IMR-90 (cell line): ENCODE data around the gene KDM2B. TPM values are rescaled to one million over a fixed set of nuclear protein-coding genes. Genes with fewer than 3 reads are reported as not detected.

ENCODE experiments used
- ATAC-seq: fragments of 200-7000 bp; cut with Tn5 transposase; 2 replicates; pipeline ENCODE4 v1.9.1; 2020; ENCODE audit warnings: low read depth, mild to moderate bottlenecking, moderate library complexity
- BruUV-seq: library from RNA; stranded (reverse); fragments of 400-500 nt; replicated peaks from 2 replicates; lab custom pipeline; 2021; lab: Mats Ljungman, UMichigan
- CTCF ChIA-PET: fragments of 300-600 bp; formaldehyde crosslinking; extraction: SDS; loops from one replicate; lab custom pipeline; 2021; ENCODE audit warnings: antibody characterized with exemption; lab: Yijun Ruan, JAX
- POLR2A ChIA-PET: fragments of 300-600 bp; sonication (Branson Sonifier 250); formaldehyde crosslinking; loops from one replicate; lab custom pipeline; 2022; ENCODE audit warnings: antibody characterized with exemption; ENCODE audit not compliant: unreplicated experiment; lab: Charles Lee
- DNase-seq: peaks from one replicate; pipeline ENCODE4 v3.0.0; 2013
- H2AFZ ChIP-seq: replicated peaks from 2 replicates; pipeline ENCODE3; 2013; ENCODE audit warnings: low read length, mild to moderate bottlenecking; ENCODE audit not compliant: poor library complexity
- H2AK5ac ChIP-seq: 2 replicates; pipeline ENCODE4 v1.6.1; 2013; ENCODE audit warnings: low read depth, low read length, inconsistent platforms
- H2AK9ac ChIP-seq: replicated peaks from 2 replicates; pipeline ENCODE3; 2013; ENCODE audit warnings: mild to moderate bottlenecking, low read depth, low read length, moderate library complexity; ENCODE audit not compliant: poor library complexity
- H2BK120ac ChIP-seq: 2 replicates; pipeline ENCODE4 v1.6.1; 2013; ENCODE audit warnings: low read depth, low read length, inconsistent platforms
- H2BK15ac ChIP-seq: 3 replicates; pipeline ENCODE4 v1.6.1; 2013; ENCODE audit warnings: low read depth, low read length, inconsistent platforms
- H2BK20ac ChIP-seq: 2 replicates; pipeline ENCODE4 v1.6.1; 2013; ENCODE audit warnings: low read depth, mild to moderate bottlenecking, inconsistent platforms, low read length, moderate library complexity
- H2BK5ac ChIP-seq: 2 replicates; pipeline ENCODE4 v1.6.1; 2013; ENCODE audit warnings: mild to moderate bottlenecking, low read depth, low read length, inconsistent platforms; ENCODE audit not compliant: poor library complexity, severe bottlenecking
- H3K14ac ChIP-seq: replicated peaks from 2 replicates; pipeline ENCODE4 v1.6.1; 2013; ENCODE audit warnings: low read depth, low read length, inconsistent platforms
- H3K18ac ChIP-seq: 2 replicates; pipeline ENCODE4 v1.6.1; 2013; ENCODE audit warnings: low read depth, low read length, control low read depth
- H3K23ac ChIP-seq: 2 replicates; pipeline ENCODE4 v1.6.1; 2013; ENCODE audit warnings: low read depth, low read length, inconsistent platforms
- H3K27ac ChIP-seq: 2 replicates; pipeline ENCODE4 v1.5.1; 2013; ENCODE audit warnings: mild to moderate bottlenecking, control low read depth, low read length; ENCODE audit not compliant: insufficient read depth
- H3K27me3 ChIP-seq: 2 replicates; pipeline ENCODE4 v1.6.1; 2013; ENCODE audit warnings: low read length; ENCODE audit not compliant: control insufficient read depth, insufficient read depth
- H3K36me3 ChIP-seq: 2 replicates; pipeline ENCODE4 v1.6.1; 2013; ENCODE audit warnings: low read length, mixed read lengths; ENCODE audit not compliant: control insufficient read depth, insufficient read depth
- H3K4ac ChIP-seq: 2 replicates; pipeline ENCODE4 v1.6.1; 2013; ENCODE audit warnings: low read depth, low read length, inconsistent platforms
- H3K4me1 ChIP-seq: 2 replicates; pipeline ENCODE4 v1.6.1; 2013; ENCODE audit warnings: low read length, mixed read lengths; ENCODE audit not compliant: control insufficient read depth, insufficient read depth
- H3K4me2 ChIP-seq: 2 replicates; pipeline ENCODE4 v1.6.1; 2013; ENCODE audit warnings: low read depth, mild to moderate bottlenecking, control low read depth, low read length, moderate library complexity
- H3K4me3 ChIP-seq: 2 replicates; pipeline ENCODE4 v1.5.1; 2013; ENCODE audit warnings: low read depth, mild to moderate bottlenecking, control low read depth, low read length, moderate library complexity; ENCODE audit not compliant: insufficient read depth
- H3K56ac ChIP-seq: 2 replicates; pipeline ENCODE4 v1.6.1; 2013; ENCODE audit warnings: low read length, inconsistent platforms; ENCODE audit not compliant: insufficient read depth; ENCODE audit errors: extremely low read depth
- H3K79me1 ChIP-seq, 2 experiments: 2 replicates each; pipeline ENCODE4 v1.6.1; 2013; ENCODE audit warnings: low read length in 2 of 2, inconsistent platforms in 1 of 2, low read depth in 1 of 2
- H3K9ac ChIP-seq: 2 replicates; pipeline ENCODE4 v1.6.1; 2013; ENCODE audit warnings: low read depth, low read length, control low read depth
- H3K9me1 ChIP-seq: 2 replicates; pipeline ENCODE4 v1.6.1; 2013; ENCODE audit warnings: low read length, inconsistent platforms; ENCODE audit not compliant: insufficient read depth
- H3K9me3 ChIP-seq: 2 replicates; pipeline ENCODE4 v1.6.1; 2013; ENCODE audit warnings: low read length; ENCODE audit not compliant: control insufficient read depth, insufficient read depth
- H4K20me1 ChIP-seq: 2 replicates; pipeline ENCODE4 v1.6.1; 2013; ENCODE audit warnings: low read length, inconsistent platforms; ENCODE audit not compliant: insufficient read depth
- H4K5ac ChIP-seq: 2 replicates; pipeline ENCODE4 v1.6.1; 2013; ENCODE audit warnings: mild to moderate bottlenecking, low read depth, low read length, control low read depth
- H4K8ac ChIP-seq, 2 experiments: 2 replicates each; pipeline ENCODE4 v1.6.1; 2013; ENCODE audit warnings: low read depth in 2 of 2, low read length in 2 of 2, control low read depth in 1 of 2, inconsistent platforms in 1 of 2
- H4K91ac ChIP-seq: 2 replicates; pipeline ENCODE4 v1.6.1; 2013; ENCODE audit warnings: low read depth, low read length, inconsistent platforms; ENCODE audit not compliant: insufficient read depth
- CHD1 ChIP-seq: IDR thresholded peaks from 2 replicates; pipeline ENCODE4 v1.6.1; 2012; ENCODE audit warnings: low read depth, low read length, improper control_type of control experiment
- MAZ ChIP-seq: IDR thresholded peaks from 2 replicates; pipeline ENCODE4 v1.6.1; 2012; ENCODE audit warnings: low read depth, mild to moderate bottlenecking, low read length, improper control_type of control experiment, moderate library complexity, borderline replicate concordance
- WGBS, 2 experiments: methylation state at CpG; one replicate each; pipeline versions ENCODE4 v1.1.5 to v1.1.7; 2013; ENCODE audit warnings: missing lambda C conversion rate in 2 of 2; ENCODE audit not compliant: insufficient read length in 1 of 2; ENCODE audit errors: extremely low coverage in 2 of 2; 5-methylcytosine and 5-hydroxymethylcytosine counted together
- dilution Hi-C: fragments of 300-500 bp; cut with HindIII; formaldehyde crosslinking; loops from one replicate; pipeline ENCODE4 v1.14.3; 2018; ENCODE audit warnings: low sequenced_read_pairs; ENCODE audit not compliant: unreplicated experiment
- in situ Hi-C: fragments of 300-500 bp; cut with MboI; formaldehyde crosslinking; loops from 3 replicates; pipeline ENCODE4 v1.14.3; 2019; ENCODE audit warnings: low sequenced_read_pairs, inconsistent platforms, mixed read lengths
- intact Hi-C: fragments of 100-400 bp; cut with micrococcal nuclease; formaldehyde crosslinking; loops from 2 replicates; pipeline ENCODE4 v1.10.0; 2022
- polyA plus RNA-seq, 3 experiments: library from polyadenylated mRNA; depleted of rRNA; stranded (reverse); fragments of >200 nt; gene quantifications; 2 replicates each; pipeline ENCODE4 v1.2.3, GENCODE V29; 2012; ENCODE audit warnings: low replicate concordance in 1 of 3
- total RNA-seq: library from RNA; depleted of rRNA; stranded (reverse); fragments of >200 nt; gene quantifications from 2 replicates; pipeline ENCODE4 v1.2.3, GENCODE V29; 2012
- TF ChIP-seq, protein P1 (sequence below): fragments of 150-350 bp; IDR thresholded peaks from 2 replicates; pipeline ENCODE4 v1.6.1; 2017; ENCODE audit warnings: mild to moderate bottlenecking, antibody characterized with exemption, low read length, low read depth

Gene KDM2B
- total and polyA plus RNA-seq, 2 of the 4 experiments (the other 2 are of a cell fraction) = 22.6 to 24.2 TPM

DNA sequence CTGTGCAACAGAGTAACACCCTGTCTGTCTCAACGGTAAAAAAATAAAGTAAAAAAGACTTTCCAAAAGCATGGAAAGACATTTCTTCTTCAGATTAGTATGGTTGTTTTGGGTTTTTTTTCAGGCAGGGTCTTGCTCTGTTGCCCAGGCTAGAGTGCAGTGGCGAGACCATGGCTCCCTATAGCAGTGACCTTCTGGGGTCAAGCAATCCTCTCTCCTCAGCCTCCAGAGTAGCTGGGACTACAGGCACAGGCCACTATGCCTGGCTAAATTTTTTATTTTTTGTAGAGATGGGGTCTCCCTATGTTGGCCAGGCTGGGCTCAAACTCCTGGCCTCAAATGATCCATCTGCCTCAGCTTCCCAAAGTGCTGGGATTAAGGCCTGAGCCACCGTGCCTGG is 72.8 kb downstream of the KDM2B start:
- intact Hi-C loops (no loop called here), in situ Hi-C loops (no loop called here), dilution Hi-C loops (no loop called here)
- H3K9ac ChIP-seq = no peak overlapping the region
- no peak overlapping the region for H2BK120ac ChIP-seq
- H3K27me3 ChIP-seq = no peaks in the 10 kb centered on the region
- CTCF ChIA-PET = no interaction called here
- no peaks in the 10 kb centered on the region for H4K20me1 ChIP-seq
- H4K91ac ChIP-seq = no peak overlapping the region
- H4K5ac ChIP-seq = no peak overlapping the region
- no peak overlapping the region for H3K14ac ChIP-seq
- H3K23ac ChIP-seq = no peak overlapping the region
- no peaks in the 10 kb centered on the region for H3K9me3 ChIP-seq
- H2BK15ac ChIP-seq = no peak overlapping the region
- no peak overlapping the region for H3K4me2 ChIP-seq
- no peak overlapping the region for H2AFZ ChIP-seq
- peaks cover 22% of the 10 kb centered on the region; the same call in 1 of the 2 replicates for H3K36me3 ChIP-seq
- TF ChIP-seq MAZ (no peak), CHD1 (no peak)
- TF ChIP-seq, protein P1, sequence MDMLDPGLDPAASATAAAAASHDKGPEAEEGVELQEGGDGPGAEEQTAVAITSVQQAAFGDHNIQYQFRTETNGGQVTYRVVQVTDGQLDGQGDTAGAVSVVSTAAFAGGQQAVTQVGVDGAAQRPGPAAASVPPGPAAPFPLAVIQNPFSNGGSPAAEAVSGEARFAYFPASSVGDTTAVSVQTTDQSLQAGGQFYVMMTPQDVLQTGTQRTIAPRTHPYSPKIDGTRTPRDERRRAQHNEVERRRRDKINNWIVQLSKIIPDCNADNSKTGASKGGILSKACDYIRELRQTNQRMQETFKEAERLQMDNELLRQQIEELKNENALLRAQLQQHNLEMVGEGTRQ = no peak
- H3K4me1 ChIP-seq = peaks cover 1% of the 10 kb centered on the region; the same call in 1 of the 2 replicates
- no peak overlapping the region for H2BK20ac ChIP-seq
- no peak overlapping the region for H4K8ac ChIP-seq
- H2BK5ac ChIP-seq = no peak overlapping the region
- no peak for DNase-seq
- H3K4me3 ChIP-seq = no peak overlapping the region
- H3K4ac ChIP-seq = no peak overlapping the region
- no peak overlapping the region for H3K27ac ChIP-seq
- peaks cover 0 to 3% of the 10 kb centered on the region in 2 experiments; a peak in 2 of 4 replicates for H3K79me1 ChIP-seq
- no CpG with 5 or more reads among the region's 3 CpGs for WGBS, 2 experiments
- no peak for ATAC-seq
- no peak overlapping the region for H3K56ac ChIP-seq
- H3K18ac ChIP-seq = no peak overlapping the region
- H2AK9ac ChIP-seq = no peak overlapping the region
- no peak overlapping the region for H2AK5ac ChIP-seq
- 0 out of 2 replicates have a peak, but pooled peaks cover 3% of the 10 kb centered on the region for H3K9me1 ChIP-seq
- no TSS peak for BruUV-seq
- POLR2A ChIA-PET = no interaction called here
